Kidney (tissue), 14 donors: ENCODE data around the gene TTC39B. TPM values are rescaled to one million over a fixed set of nuclear protein-coding genes. Genes with fewer than 3 reads are reported as not detected.

Experiments used
- DNase-seq, 5 donors: peaks; one replicate each; pipeline ENCODE4 v3.0.0-alpha.2; 2013 to 2020
- FAIRE-seq: peaks from 2 replicates; lab custom pipeline; 2012; peaks lifted over from hg19 to GRCh38; lab: Jason Lieb, UNC
- H3K27ac ChIP-seq, 2 donors: one replicate each; pipeline ENCODE4 v1.7.0; 2013; ENCODE audit warnings: low read depth in 2 of 2, low read length in 2 of 2, inconsistent platforms in 1 of 2
- H3K27me3 ChIP-seq: one replicate; pipeline ENCODE4 v1.7.1; 2013; ENCODE audit warnings: low read length, inconsistent platforms; ENCODE audit not compliant: control insufficient read depth, insufficient read depth
- H3K36me3 ChIP-seq, 3 donors: one replicate each; pipeline versions ENCODE4 v1.7.0 to v1.7.1; 2013; ENCODE audit warnings: low read length in 3 of 3, control low read depth in 1 of 3, inconsistent platforms in 1 of 3; ENCODE audit not compliant: insufficient read depth in 3 of 3, control insufficient read depth in 2 of 3
- H3K4me1 ChIP-seq, 3 donors: one replicate each; pipeline versions ENCODE4 v1.7.0 to v1.7.1; 2013; ENCODE audit warnings: low read length in 3 of 3, inconsistent platforms in 1 of 3, low read depth in 1 of 3; ENCODE audit not compliant: control insufficient read depth in 2 of 3, insufficient read depth in 2 of 3
- H3K4me3 ChIP-seq, 3 donors: one replicate each; pipeline versions ENCODE4 v1.7.0 to v1.8.1; 2013; ENCODE audit warnings: low read length in 3 of 3, control low read depth in 1 of 3, inconsistent platforms in 1 of 3
- H3K9ac ChIP-seq, 3 donors: one replicate each; pipeline versions ENCODE4 v1.7.0 to v1.7.1; 2013; ENCODE audit warnings: low read length in 3 of 3, control low read depth in 1 of 3, inconsistent platforms in 1 of 3
- H3K9me3 ChIP-seq, 3 donors: one replicate each; pipeline versions ENCODE4 v1.7.0 to v1.7.1; 2013; ENCODE audit warnings: low read length in 3 of 3, control low read depth in 1 of 3, inconsistent platforms in 1 of 3; ENCODE audit not compliant: control insufficient read depth in 2 of 3, insufficient read depth in 1 of 3
- CTCF ChIP-seq: IDR thresholded peaks from 3 replicates; pipeline ENCODE4 v1.5.1; 2012; ENCODE audit warnings: mild to moderate bottlenecking, moderate library complexity, borderline replicate concordance; ENCODE audit not compliant: insufficient read depth; ENCODE audit errors: extremely low read depth
- intact Hi-C: fragments of 100-400 bp; cut with DNase I; formaldehyde crosslinking; loops from one replicate; pipeline ENCODE4 v1.11.1; 2022
- polyA plus RNA-seq: library from polyadenylated mRNA; stranded (reverse); fragments of 350-450 nt; fragmentation: Illumina TruSeq; extraction: RNeasy Lipid Tissue Mini Kit (QIAGEN cat#74804); gene quantifications from one replicate; pipeline ENCODE4 v1.2.3, GENCODE V29; 2014; ENCODE audit warnings: low read depth, low replicate concordance; ENCODE audit not compliant: insufficient read depth
- total RNA-seq: library from RNA; stranded (reverse); fragmentation: NEBNext Ultra II Directional; extraction: Animal tissue kit (Norgen Biotek cat#: 25700); gene quantifications from one replicate; pipeline ENCODE4 v1.2.1, GENCODE V29; 2021
- donor health status: control.
- donor health status: control.
- donor health status: control.
- donor health status: control.
- donor health status: control.
- donor health status: DM: yes; HTN: yes; CAD: no.
- donor health status: Normal renal cell carcinoma (clear cell type).

The TTC39B gene
- total and polyA plus RNA-seq, 2 donors from 2014 or later, result 4.9 to 22.0 TPM

- FAIRE-seq (no peak), DNase-seq (no peak)
- Histone ChIP-seq H3K9me3 (no peaks in the 10 kb centered on the region), H3K9ac (no peak overlapping the region), H3K27ac (peak overlapping the region in 1 of 2 donors; percentile 34), H3K27me3 (no peaks in the 10 kb centered on the region), H3K4me1 (no peaks in the 10 kb centered on the region), H3K36me3 (no peaks in the 10 kb centered on the region), H3K4me3 (no peak overlapping the region)
- intact Hi-C loops, result no loop called here
- no peak for TF ChIP-seq CTCF
Observed at GRCh38 chr9:15248081-15248480, 58.9 kb downstream of the TTC39B start.

GRCh38 chr9:15246708-15247107 lies 60.3 kb downstream of the TTC39B start:
- Histone ChIP-seq H3K27me3 (no peaks in the 10 kb centered on the region), H3K9me3 (no peaks in the 10 kb centered on the region), H3K4me1 (peaks cover 0 to 2% (median 0%) of the 10 kb centered on the region in 3 donors), H3K36me3 (no peaks in the 10 kb centered on the region), H3K9ac (no peak overlapping the region), H3K27ac (peak overlapping the region in 1 of 2 donors; percentile 9), H3K4me3 (no peak overlapping the region)
- TF ChIP-seq CTCF, result no peak
- DNase-seq (no peak), FAIRE-seq (no peak)
- intact Hi-C loops, result no loop called here

GRCh38 chr9:15246243-15246642 lies 60.8 kb downstream of the TTC39B start:
- Histone ChIP-seq H3K9me3 (no peaks in the 10 kb centered on the region), H3K36me3 (no peaks in the 10 kb centered on the region), H3K9ac (no peak overlapping the region), H3K4me1 (peaks cover 0 to 2% (median 0%) of the 10 kb centered on the region in 3 donors), H3K4me3 (no peak overlapping the region), H3K27ac (peak overlapping the region; percentile 9 to 44), H3K27me3 (no peaks in the 10 kb centered on the region)
- intact Hi-C loops, result no loop called here
- DNase-seq, result no peak
- no peak for FAIRE-seq
- TF ChIP-seq CTCF, result no peak

- Histone ChIP-seq H3K4me3 (no peak overlapping the region), H3K9me3 (no peaks in the 10 kb centered on the region), H3K36me3 (no peaks in the 10 kb centered on the region), H3K9ac (no peak overlapping the region), H3K4me1 (peaks cover 0 to 2% (median 0%) of the 10 kb centered on the region in 3 donors), H3K27me3 (no peaks in the 10 kb centered on the region), H3K27ac (no peak overlapping the region)
- DNase-seq (peak in 1 of 5 donors; percentile 38), FAIRE-seq (no peak)
- intact Hi-C loops, result no loop called here
- no peak for TF ChIP-seq CTCF
Observed at GRCh38 chr9:15244001-15244441, 63.0 kb downstream of the TTC39B start.
